IPS DF 4.7 (cell line): ENCODE results near the gene GPC2.
"Not testable (repeated sequence)": the region's sequence is repeated elsewhere in the genome, so short reads cannot be mapped to it uniquely, and the experiment has no call there.

ENCODE experiments used
- DNase-seq: peaks from one replicate; pipeline ENCODE4 v3.0.0-alpha.2; 2013; ENCODE audit warnings: low spot score; ENCODE audit errors: extremely low read depth

Gene GPC2

GRCh38 chr7:100177045-100178001 lies at the start of gene GPC2, which contains the start of gene STAG3:
Gene GPC2, minus strand, starts transcription at chr7:100177381. Its CDS starts 182 bp downstream, at chr7:100177199.
Gene STAG3, plus strand, starts transcription at chr7:100177918. Its CDS starts 2,639 bp downstream, at chr7:100180557.
- peak; percentile 91 for DNase-seq

GRCh38 chr7:100224891-100225290 lies 47.7 kb upstream of the GPC2 start:
- not testable (repeated sequence) for DNase-seq

- not testable (repeated sequence) for DNase-seq
Measured at GRCh38 chr7:100223376-100223927, 46.3 kb upstream of the GPC2 start.

- DNase-seq: no peak
Measured at GRCh38 chr7:100222445-100223132, 45.4 kb upstream of the GPC2 start.

GRCh38 chr7:100221767-100222444 lies 44.7 kb upstream of the GPC2 start:
- DNase-seq: no peak

- DNase-seq: no peak
Measured at GRCh38 chr7:100221231-100221718, 44.1 kb upstream of the GPC2 start.

- DNase-seq: no peak
Measured at GRCh38 chr7:100220586-100221230, 43.5 kb upstream of the GPC2 start.

GRCh38 chr7:100219801-100220585 lies 42.8 kb upstream of the GPC2 start, which contains the start of gene PVRIG:
Gene PVRIG, plus strand, starts transcription at chr7:100219949. Its CDS starts 22 bp downstream, at chr7:100219971.
- DNase-seq: not testable (repeated sequence)

GRCh38 chr7:100219271-100219737 lies 42.1 kb upstream of the GPC2 start:
- no peak for DNase-seq

GRCh38 chr7:100217934-100218333 lies 40.8 kb upstream of the GPC2 start:
- not testable (repeated sequence) for DNase-seq

GRCh38 chr7:100215895-100216294 lies 38.7 kb upstream of the GPC2 start:
- no peak for DNase-seq

GRCh38 chr7:100214356-100214755 lies 37.2 kb upstream of the GPC2 start:
- not testable (repeated sequence) for DNase-seq

- DNase-seq: no peak
Measured at GRCh38 chr7:100213672-100214071, 36.5 kb upstream of the GPC2 start.

GRCh38 chr7:100212631-100213286 lies 35.6 kb upstream of the GPC2 start:
- DNase-seq: no peak

- no peak for DNase-seq
Measured at GRCh38 chr7:100211342-100211780, 34.2 kb upstream of the GPC2 start.

GRCh38 chr7:100210805-100211204 lies 33.6 kb upstream of the GPC2 start:
- DNase-seq: no peak

GRCh38 chr7:100209493-100209892 lies 32.3 kb upstream of the GPC2 start:
- no peak for DNase-seq

- DNase-seq: no peak
Measured at GRCh38 chr7:100208911-100209408, 31.8 kb upstream of the GPC2 start.

- DNase-seq: no peak
Measured at GRCh38 chr7:100204454-100204853, 27.3 kb upstream of the GPC2 start.
